Measurements from ENCODE around the gene KDM2A.

- TF ChIP-seq, protein P1, sequence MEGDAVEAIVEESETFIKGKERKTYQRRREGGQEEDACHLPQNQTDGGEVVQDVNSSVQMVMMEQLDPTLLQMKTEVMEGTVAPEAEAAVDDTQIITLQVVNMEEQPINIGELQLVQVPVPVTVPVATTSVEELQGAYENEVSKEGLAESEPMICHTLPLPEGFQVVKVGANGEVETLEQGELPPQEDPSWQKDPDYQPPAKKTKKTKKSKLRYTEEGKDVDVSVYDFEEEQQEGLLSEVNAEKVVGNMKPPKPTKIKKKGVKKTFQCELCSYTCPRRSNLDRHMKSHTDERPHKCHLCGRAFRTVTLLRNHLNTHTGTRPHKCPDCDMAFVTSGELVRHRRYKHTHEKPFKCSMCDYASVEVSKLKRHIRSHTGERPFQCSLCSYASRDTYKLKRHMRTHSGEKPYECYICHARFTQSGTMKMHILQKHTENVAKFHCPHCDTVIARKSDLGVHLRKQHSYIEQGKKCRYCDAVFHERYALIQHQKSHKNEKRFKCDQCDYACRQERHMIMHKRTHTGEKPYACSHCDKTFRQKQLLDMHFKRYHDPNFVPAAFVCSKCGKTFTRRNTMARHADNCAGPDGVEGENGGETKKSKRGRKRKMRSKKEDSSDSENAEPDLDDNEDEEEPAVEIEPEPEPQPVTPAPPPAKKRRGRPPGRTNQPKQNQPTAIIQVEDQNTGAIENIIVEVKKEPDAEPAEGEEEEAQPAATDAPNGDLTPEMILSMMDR (conservative IDR thresholded peaks at IDR 0.05; ENCODE audit: low read length): no peak
- no peak for TF ChIP-seq EZH2phosphoT487 (IDR thresholded peaks at IDR 0.05; ENCODE audit: borderline replicate concordance)
Observed at GRCh38 chr11:67256477-67257135, 137.5 kb downstream of the KDM2A start.
